GM12878 (cell line): ENCODE measurements around the gene N4BP2L1. TPM values are rescaled to one million over a fixed set of nuclear protein-coding genes. Genes with fewer than 3 reads are reported as not detected.
A peak's percentile ranks its signal among the peaks of the same experiment; 100 is the strongest.

ENCODE experiments used
- ATAC-seq: fragments of 200-7000 bp; cut with Tn5 transposase; 3 replicates; pipeline ENCODE4 v1.9.1; 2020; ENCODE audit warnings: mild to moderate bottlenecking, moderate library complexity
- BruUV-seq: library from RNA; stranded (reverse); fragments of 400-500 nt; replicated peaks from 2 replicates; lab custom pipeline; 2021; lab: Mats Ljungman, UMichigan
- CTCF ChIA-PET: fragments of 300-600 bp; sonication (Branson Sonifier 250); formaldehyde crosslinking; extraction: SDS; loops from one replicate; lab custom pipeline; 2021; ENCODE audit warnings: inconsistent platforms; lab: Yijun Ruan, JAX
- POLR2A ChIA-PET: fragments of 350-600 bp; formaldehyde crosslinking; extraction: SDS; loops from one replicate; lab custom pipeline; 2021; ENCODE audit warnings: inconsistent platforms; lab: Charles Lee
- RAD21 ChIA-PET: fragments of 300-600 bp; sonication (Branson Sonifier 250); formaldehyde crosslinking; loops from one replicate; lab custom pipeline; 2023; ENCODE audit warnings: antibody characterized with exemption; ENCODE audit not compliant: unreplicated experiment; lab: Charles Lee
- SMC1A ChIA-PET: fragments of 300-600 bp; sonication (Branson Sonifier 250); formaldehyde crosslinking; loops from one replicate; lab custom pipeline; 2023; ENCODE audit not compliant: unreplicated experiment, uncharacterized antibody; lab: Charles Lee
- DNase-seq: peaks from one replicate; pipeline ENCODE4 v3.0.0-alpha.2; 2011; ENCODE audit warnings: low read depth, low spot score
- FAIRE-seq: peaks from 3 replicates; lab custom pipeline; 2011; peaks lifted over from hg19 to GRCh38; lab: Jason Lieb, UNC
- H2AFZ ChIP-seq: 2 replicates; pipeline ENCODE4 v1.6.0; 2011; ENCODE audit warnings: low read depth, low read length, control low read depth; ENCODE audit not compliant: control insufficient read depth
- H3K27ac ChIP-seq: 2 replicates; pipeline ENCODE4 v1.5.1; 2011; ENCODE audit warnings: control low read depth; ENCODE audit not compliant: control insufficient read depth, insufficient read depth
- H3K27me3 ChIP-seq, 2 experiments: replicated peaks in 1 of 2; 2 replicates each; pipeline versions ENCODE4 v1.6.0 to v1.6.1; 2011; ENCODE audit warnings: low read length in 1 of 2; ENCODE audit not compliant: control insufficient read depth in 2 of 2, insufficient read depth in 2 of 2
- H3K36me3 ChIP-seq, 2 experiments: 2 replicates each; pipeline ENCODE4 v1.5.1; 2011; ENCODE audit warnings: low read length in 1 of 2; ENCODE audit not compliant: control insufficient read depth in 2 of 2, insufficient read depth in 2 of 2
- H3K4me1 ChIP-seq: 2 replicates; pipeline ENCODE4 v1.6.1; 2011; ENCODE audit warnings: mild to moderate bottlenecking, low read length, moderate library complexity, mixed read lengths; ENCODE audit not compliant: control insufficient read depth, insufficient read depth
- H3K4me2 ChIP-seq: 2 replicates; pipeline ENCODE4 v1.6.0; 2011; ENCODE audit warnings: control low read depth; ENCODE audit not compliant: control insufficient read depth, insufficient read depth
- H3K4me3 ChIP-seq: fragments of 200-600 bp; sonication (generic); 2 replicates; pipeline ENCODE4 v1.5.1; 2016
- H3K79me2 ChIP-seq: 2 replicates; pipeline ENCODE4 v1.6.0; 2011; ENCODE audit warnings: low read length; ENCODE audit not compliant: control insufficient read depth, insufficient read depth
- H3K9ac ChIP-seq: 2 replicates; pipeline ENCODE4 v1.8.0; 2011; ENCODE audit warnings: low read length, control low read depth, mixed read lengths; ENCODE audit not compliant: control insufficient read depth, insufficient read depth
- H3K9me3 ChIP-seq: replicated peaks from 3 replicates; pipeline ENCODE4 v1.5.1; 2011; ENCODE audit warnings: mild to moderate bottlenecking, low read length; ENCODE audit not compliant: control insufficient read depth, insufficient read depth
- H4K20me1 ChIP-seq: 2 replicates; pipeline ENCODE4 v1.6.0; 2011; ENCODE audit not compliant: control insufficient read depth, insufficient read depth
- CTCF ChIP-seq, 3 experiments: IDR thresholded peaks in 2 of 3; conservative IDR thresholded peaks in 1 of 3; 2 replicates each; pipeline ENCODE4 v1.5.1; 2011; ENCODE audit warnings: low read depth in 3 of 3, low read length in 3 of 3, mild to moderate bottlenecking in 3 of 3, control low read depth in 2 of 3, moderate library complexity in 2 of 3, inconsistent platforms in 1 of 3, mixed read lengths in 1 of 3; ENCODE audit not compliant: control insufficient read depth in 2 of 3, insufficient read depth in 1 of 3; ENCODE audit errors: extremely low read depth in 1 of 3
- SREBF2 ChIP-seq: IDR thresholded peaks from 2 replicates; pipeline ENCODE4 v1.6.1; 2012; ENCODE audit warnings: mild to moderate bottlenecking, low read length
- WGBS: methylation state at CpG from one replicate; pipeline ENCODE4 v1.1.6; 2016; ENCODE audit warnings: low lambda C conversion rate; ENCODE audit not compliant: insufficient replicate concordance, insufficient coverage; ENCODE audit errors: missing lambda C conversion rate; 5-methylcytosine and 5-hydroxymethylcytosine counted together
- in situ Hi-C: fragments of 300-500 bp; cut with MboI; formaldehyde crosslinking; loops from 9 replicates; pipeline ENCODE4 v1.14.3; 2018; ENCODE audit warnings: mixed read lengths
- intact Hi-C: fragments of 100-400 bp; cut with micrococcal nuclease; formaldehyde crosslinking; loops from one replicate; pipeline ENCODE4 v1.14.2; 2022; ENCODE audit not compliant: unreplicated experiment
- polyA plus RNA-seq, 11 experiments: library from polyadenylated mRNA; depleted of rRNA in 4 of 11; unstranded in 6 of 11; stranded (reverse) in 5 of 11; fragments of >200 nt; fragmentation: Nextera tagmentation in 4 of 11; fragmentation: Illumina TruSeq in 1 of 11; extraction: Ambion mirVana in 4 of 11; extraction: Trizol in 1 of 11; gene quantifications; 1 replicate in 1 of 11; 2 replicates in 10 of 11; pipeline versions ENCODE4 v1.2.1 to v1.2.3, GENCODE V29; 2011 to 2016; ENCODE audit warnings: inconsistent platforms in 2 of 11, missing spikeins in 2 of 11, low read depth in 1 of 11
- total RNA-seq, 4 experiments: library from RNA; depleted of rRNA in 3 of 4; stranded (reverse); fragments of >200 nt in 3 of 4; fragmentation: Illumina TruSeq in 1 of 4; extraction: Trizol in 1 of 4; gene quantifications; 2 replicates each; pipeline versions ENCODE4 v1.2.1 to v1.2.3, GENCODE V29; 2013 to 2021

Gene N4BP2L1
- total and polyA plus RNA-seq, 10 of the 15 experiments (the other 5 are each of a cell fraction or from before 2014, with no cell fraction given): 3.3 to 42.5 (median 16.2) TPM

DNA sequence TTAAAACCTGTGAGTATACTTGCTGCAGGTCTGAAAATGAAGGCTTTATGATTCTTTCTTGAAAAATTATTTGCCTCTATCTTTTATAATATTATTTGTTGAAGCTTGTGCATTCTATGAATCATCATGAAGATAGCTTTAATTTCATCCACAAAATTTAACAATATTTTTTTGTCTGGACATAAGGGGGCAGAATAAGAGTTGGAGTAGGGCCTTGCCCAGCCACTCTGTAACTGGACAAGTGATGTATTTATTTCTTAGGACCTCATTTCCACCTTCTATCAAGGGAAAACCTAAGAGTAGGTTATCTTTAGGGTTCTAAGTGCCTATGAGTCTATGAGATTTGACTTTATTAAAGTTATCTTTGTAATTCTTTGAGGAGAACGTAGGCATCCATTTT lies 49.9 kb downstream of the N4BP2L1 start:
- FAIRE-seq (no peak), ATAC-seq (no peak), DNase-seq (no peak)
- Histone ChIP-seq H3K9me3 (no peaks in the 10 kb centered on the region; the same call in 2 of the 3 replicates), H2AFZ (no peak overlapping the region), H3K4me2 (no peak overlapping the region), H3K4me1 (no peaks in the 10 kb centered on the region), H3K4me3 (no peak overlapping the region), H4K20me1 (no peaks in the 10 kb centered on the region), H3K36me3 (peaks cover 4 to 8% of the 10 kb centered on the region in 2 experiments), H3K79me2 (no peaks in the 10 kb centered on the region), H3K9ac (no peak overlapping the region), H3K27ac (no peak overlapping the region), H3K27me3 (no peaks in the 10 kb centered on the region)
- CTCF ChIA-PET: interaction anchor here (0.6 to 2.3 kb wide), 7 partner anchors 37 to 599 kb away, joined by 3 to 10 read pairs (median 4); no protein-coding TSS in a partner anchor
- WGBS: 100% methylated on average over 1 of the region's 1 CpG
- BruUV-seq: no TSS peak
- in situ Hi-C loops: no loop called here
- peak in 1 of 3 experiments; percentile 21; a peak in 1 of 6 replicates for TF ChIP-seq CTCF (IDR thresholded peaks at IDR 0.05 in 2 of 3, conservative IDR thresholded peaks at IDR 0.05 in 1 of 3; ENCODE audit: control insufficient read depth in 2 of 3, extremely low read depth in 1 of 3, insufficient read depth in 1 of 3, low read depth in 3 of 3, low read length in 3 of 3)
- no peak for TF ChIP-seq SREBF2
- RAD21 ChIA-PET: interaction anchor here (0.6 to 1.4 kb wide), 3 partner anchors 64 to 203 kb away, joined by 3 to 7 read pairs (median 3); no protein-coding TSS in a partner anchor
- SMC1A ChIA-PET: interaction anchor here (1.0 to 1.4 kb wide), 5 partner anchors 19 to 204 kb away, joined by 3 to 5 read pairs (median 4); partner anchors contain the start of gene N4BP2L2
- POLR2A ChIA-PET: interaction anchor here (0.7 kb wide), 1 partner anchor 45 kb away, joined by 3 read pairs; no protein-coding TSS in a partner anchor
- intact Hi-C loops: no loop called here
